Measurements from ENCODE around the gene RRP36. TPM values are rescaled to one million over a fixed set of nuclear protein-coding genes. Genes with fewer than 3 reads are reported as not detected.
A peak's percentile ranks its signal among the peaks of the same experiment; 100 is the strongest.

RRP36 gene
- total RNA-seq, 1 donor from 2014 or later: 109 TPM

GRCh38 chr6:43060034-43060754 is 38.8 kb downstream of the RRP36 start:
- H3K27me3 Mint-ChIP-seq (ENCODE audit: unreplicated experiment): no peaks in the 10 kb centered on the region
- peaks cover 9% of the 10 kb centered on the region for H3K4me1 Mint-ChIP-seq (ENCODE audit: low read depth, unreplicated experiment)
- peaks cover 14% of the 10 kb centered on the region for H3K9me3 Mint-ChIP-seq (ENCODE audit: unreplicated experiment)
- DNase-seq: no peak
- H3K4me3 Mint-ChIP-seq (ENCODE audit: unreplicated experiment): peak overlapping the region; percentile 94
- no peak for TF ChIP-seq CTCF (IDR thresholded peaks at IDR 0.05; ENCODE audit: partially characterized antibody, unreplicated experiment)
- H3K36me3 Mint-ChIP-seq (ENCODE audit: unreplicated experiment): no peaks in the 10 kb centered on the region
- peak overlapping the region; percentile 95 for H3K27ac Mint-ChIP-seq (ENCODE audit: unreplicated experiment)

GRCh38 chr6:43060755-43061633 is 39.6 kb downstream of the RRP36 start:
- peak overlapping the region; percentile 94 for H3K4me3 Mint-ChIP-seq (ENCODE audit: unreplicated experiment)
- no peak for DNase-seq
- H3K36me3 Mint-ChIP-seq (ENCODE audit: unreplicated experiment): no peaks in the 10 kb centered on the region
- peaks cover 14% of the 10 kb centered on the region for H3K9me3 Mint-ChIP-seq (ENCODE audit: unreplicated experiment)
- H3K27ac Mint-ChIP-seq (ENCODE audit: unreplicated experiment): peak overlapping the region; percentile 21
- H3K4me1 Mint-ChIP-seq (ENCODE audit: low read depth, unreplicated experiment): peaks cover 9% of the 10 kb centered on the region
- TF ChIP-seq CTCF (IDR thresholded peaks at IDR 0.05; ENCODE audit: partially characterized antibody, unreplicated experiment): no peak
- no peaks in the 10 kb centered on the region for H3K27me3 Mint-ChIP-seq (ENCODE audit: unreplicated experiment)

GRCh38 chr6:43061861-43062260 is 40.4 kb downstream of the RRP36 start:
- TF ChIP-seq CTCF (IDR thresholded peaks at IDR 0.05; ENCODE audit: partially characterized antibody, unreplicated experiment): no peak
- H3K9me3 Mint-ChIP-seq (ENCODE audit: unreplicated experiment): peaks cover 14% of the 10 kb centered on the region
- no peaks in the 10 kb centered on the region for H3K27me3 Mint-ChIP-seq (ENCODE audit: unreplicated experiment)
- DNase-seq: no peak
- no peak overlapping the region for H3K27ac Mint-ChIP-seq (ENCODE audit: unreplicated experiment)
- H3K4me1 Mint-ChIP-seq (ENCODE audit: low read depth, unreplicated experiment): peaks cover 9% of the 10 kb centered on the region
- H3K36me3 Mint-ChIP-seq (ENCODE audit: unreplicated experiment): no peaks in the 10 kb centered on the region
- no peak overlapping the region for H3K4me3 Mint-ChIP-seq (ENCODE audit: unreplicated experiment)

GRCh38 chr6:43062818-43063217 is 41.4 kb downstream of the RRP36 start:
- TF ChIP-seq CTCF (IDR thresholded peaks at IDR 0.05; ENCODE audit: partially characterized antibody, unreplicated experiment): no peak
- Mint-ChIP-seq H3K4me3 (ENCODE audit: unreplicated experiment) (no peak overlapping the region), H3K9me3 (ENCODE audit: unreplicated experiment) (peaks cover 14% of the 10 kb centered on the region)

More at GRCh38 chr6:43062818-43063217, 41.4 kb downstream of the RRP36 start:
- Mint-ChIP-seq H3K4me1 (ENCODE audit: low read depth, unreplicated experiment) (peaks cover 9% of the 10 kb centered on the region), H3K36me3 (ENCODE audit: unreplicated experiment) (no peaks in the 10 kb centered on the region), H3K27ac (ENCODE audit: unreplicated experiment) (no peak overlapping the region), H3K27me3 (ENCODE audit: unreplicated experiment) (no peaks in the 10 kb centered on the region)
- DNase-seq: no peak

Data from glutamatergic neuron (in vitro differentiated cells).